ENCODE measurements around the gene NFIA. TPM values are rescaled to one million over a fixed set of nuclear protein-coding genes. Genes with fewer than 3 reads are reported as not detected.

Gene NFIA
- total RNA-seq, 8 experiments from 2014 or later, result 1.0 to 57.6 (median 9.2) TPM

GRCh38 chr1:61198554-61198953 lies 116.2 kb downstream of the NFIA start:
- 51 to 100% (median 60%) methylated on average over 1 to 8 of the region's 8 CpGs; no CpG with 5 or more reads in 3 of the 10 experiments for WGBS, 10 experiments
- peak in 5 of 8 experiments; percentile 23 to 45 (median 37) for ATAC-seq (replicated peaks in 6 of 8)
- Histone ChIP-seq H3K27ac (no peak overlapping the region), H3K4me1 (replicated peaks in 1 of 2) (peaks cover 4 to 7% of the 10 kb centered on the region in 2 donors), H3K4me3 (no peak overlapping the region)
- in situ Hi-C loops (cut with MboI; ENCODE audit: low pct_unique_long_range_greater_than_20kb in 2 of 9, low sequenced_read_pairs in 9 of 9, unreplicated experiment in 9 of 9), result no loop called here

GRCh38 chr1:61201035-61201434 lies 118.7 kb downstream of the NFIA start:
- H3K27ac ChIP-seq, result no peak overlapping the region
- no peak for ATAC-seq (replicated peaks in 6 of 8)
- H3K4me1 ChIP-seq (replicated peaks in 1 of 2), result peaks cover 4% of the 10 kb centered on the region in 2 donors
- H3K4me3 ChIP-seq, result no peak overlapping the region
- in situ Hi-C loops (cut with MboI; ENCODE audit: low pct_unique_long_range_greater_than_20kb in 2 of 9, low sequenced_read_pairs in 9 of 9, unreplicated experiment in 9 of 9), result no loop called here
- WGBS, 10 experiments, result 81 to 98% (median 94%) methylated on average over 2 to 5 of the region's 5 CpGs

- peak in 3 of 8 experiments; percentile 49 to 83 (median 80) for ATAC-seq (replicated peaks in 6 of 8)
- H3K4me1 ChIP-seq (replicated peaks in 1 of 2), result peaks cover 4% of the 10 kb centered on the region in 2 donors
- no peak overlapping the region for H3K27ac ChIP-seq
- H3K4me3 ChIP-seq, result no peak overlapping the region
- 4 to 94% (median 88%) methylated on average over 5 to 11 of the region's 11 CpGs for WGBS, 10 experiments
- in situ Hi-C loops (cut with MboI; ENCODE audit: low pct_unique_long_range_greater_than_20kb in 2 of 9, low sequenced_read_pairs in 9 of 9, unreplicated experiment in 9 of 9), result no loop called here
Observed at GRCh38 chr1:61202854-61203598, 120.7 kb downstream of the NFIA start.

- in situ Hi-C loops (cut with MboI; ENCODE audit: low pct_unique_long_range_greater_than_20kb in 2 of 9, low sequenced_read_pairs in 9 of 9, unreplicated experiment in 9 of 9), result no loop called here
- 88 to 100% (median 100%) methylated on average over 1 of the region's 1 CpG; no CpG with 5 or more reads in 3 of the 10 experiments for WGBS, 10 experiments
Observed at GRCh38 chr1:61204528-61204927, 122.2 kb downstream of the NFIA start.

GRCh38 chr1:61207416-61207815 lies 125.1 kb downstream of the NFIA start:
- WGBS, 10 experiments, result 61 to 100% (median 81%) methylated on average over 2 to 5 of the region's 5 CpGs; no CpG with 5 or more reads in 1 of the 10 experiments
- H3K4me1 ChIP-seq (replicated peaks in 1 of 2), result peaks cover 0 to 16% of the 10 kb centered on the region in 2 donors
- H3K4me3 ChIP-seq, result no peak overlapping the region
- ATAC-seq (replicated peaks in 6 of 8), result no peak
- in situ Hi-C loops (cut with MboI; ENCODE audit: low pct_unique_long_range_greater_than_20kb in 2 of 9, low sequenced_read_pairs in 9 of 9, unreplicated experiment in 9 of 9), result no loop called here
- H3K27ac ChIP-seq, result no peak overlapping the region

More at GRCh38 chr1:61204528-61204927, 122.2 kb downstream of the NFIA start:
- ATAC-seq (replicated peaks in 6 of 8), result no peak
- Histone ChIP-seq H3K27ac (no peak overlapping the region), H3K4me1 (replicated peaks in 1 of 2) (peaks cover 0 to 9% of the 10 kb centered on the region in 2 donors), H3K4me3 (no peak overlapping the region)

GRCh38 chr1:61208172-61208571 lies 125.8 kb downstream of the NFIA start:
- peak in 1 of 8 experiments; percentile 45 for ATAC-seq (replicated peaks in 6 of 8)
- in situ Hi-C loops (cut with MboI; ENCODE audit: low pct_unique_long_range_greater_than_20kb in 2 of 9, low sequenced_read_pairs in 9 of 9, unreplicated experiment in 9 of 9), result no loop called here
- H3K4me3 ChIP-seq, result no peak overlapping the region
- H3K4me1 ChIP-seq (replicated peaks in 1 of 2), result peaks cover 0 to 16% of the 10 kb centered on the region in 2 donors
- no peak overlapping the region for H3K27ac ChIP-seq

GRCh38 chr1:61208831-61209230 lies 126.5 kb downstream of the NFIA start:
- peaks cover 0 to 16% of the 10 kb centered on the region in 2 donors for H3K4me1 ChIP-seq (replicated peaks in 1 of 2)
- WGBS, 10 experiments, result 51 to 100% (median 67%) methylated on average over 1 to 2 of the region's 2 CpGs; no CpG with 5 or more reads in 2 of the 10 experiments
- ATAC-seq (replicated peaks in 6 of 8), result peak in 1 of 8 experiments; percentile 45
- no peak overlapping the region for H3K27ac ChIP-seq
- H3K4me3 ChIP-seq, result no peak overlapping the region
- in situ Hi-C loops (cut with MboI; ENCODE audit: low pct_unique_long_range_greater_than_20kb in 2 of 9, low sequenced_read_pairs in 9 of 9, unreplicated experiment in 9 of 9), result no loop called here

- Histone ChIP-seq H3K4me1 (replicated peaks in 1 of 2) (peaks cover 0 to 16% of the 10 kb centered on the region in 2 donors), H3K4me3 (no peak overlapping the region), H3K27ac (no peak overlapping the region)
- ATAC-seq (replicated peaks in 6 of 8), result peak in 4 of 8 experiments; percentile 18 to 48 (median 32)
- WGBS, 10 experiments, result 57 to 94% (median 84%) methylated on average over 1 to 3 of the region's 3 CpGs; no CpG with 5 or more reads in 1 of the 10 experiments
- in situ Hi-C loops (cut with MboI; ENCODE audit: low pct_unique_long_range_greater_than_20kb in 2 of 9, low sequenced_read_pairs in 9 of 9, unreplicated experiment in 9 of 9), result no loop called here
Observed at GRCh38 chr1:61210435-61211154, 128.2 kb downstream of the NFIA start.

GRCh38 chr1:61213245-61214011 lies 131.1 kb downstream of the NFIA start:
- H3K4me1 ChIP-seq (replicated peaks in 1 of 2), result peaks cover 0 to 11% of the 10 kb centered on the region in 2 donors
- WGBS, 10 experiments, result 89 to 100% (median 97%) methylated on average over 1 to 10 of the region's 12 CpGs; no CpG with 5 or more reads in 1 of the 10 experiments
- no peak overlapping the region for H3K4me3 ChIP-seq
- in situ Hi-C loops (cut with MboI; ENCODE audit: low pct_unique_long_range_greater_than_20kb in 2 of 9, low sequenced_read_pairs in 9 of 9, unreplicated experiment in 9 of 9), result no loop called here
- ATAC-seq (replicated peaks in 6 of 8), result no peak
- no peak overlapping the region for H3K27ac ChIP-seq

GRCh38 chr1:61215119-61215518 lies 132.8 kb downstream of the NFIA start:
- in situ Hi-C loops (cut with MboI; ENCODE audit: low pct_unique_long_range_greater_than_20kb in 2 of 9, low sequenced_read_pairs in 9 of 9, unreplicated experiment in 9 of 9), result no loop called here
- ATAC-seq (replicated peaks in 6 of 8), result no peak

GRCh38 chr1:61215676-61216289 lies 133.4 kb downstream of the NFIA start:
- Histone ChIP-seq H3K4me1 (replicated peaks in 1 of 2) (no peaks in the 10 kb centered on the region), H3K27ac (no peak overlapping the region), H3K4me3 (no peak overlapping the region)
- in situ Hi-C loops (cut with MboI; ENCODE audit: low pct_unique_long_range_greater_than_20kb in 2 of 9, low sequenced_read_pairs in 9 of 9, unreplicated experiment in 9 of 9), result no loop called here
- 62 to 96% (median 86%) methylated on average over 1 to 6 of the region's 6 CpGs for WGBS, 10 experiments
- ATAC-seq (replicated peaks in 6 of 8), result no peak

More at GRCh38 chr1:61215119-61215518, 132.8 kb downstream of the NFIA start:
- 76 to 100% (median 93%) methylated on average over 1 to 2 of the region's 2 CpGs for WGBS, 10 experiments
- no peak overlapping the region for H3K4me3 ChIP-seq
- no peak overlapping the region for H3K27ac ChIP-seq
- peaks cover 0 to 6% of the 10 kb centered on the region in 2 donors for H3K4me1 ChIP-seq (replicated peaks in 1 of 2)

GRCh38 chr1:61220536-61220935 lies 138.2 kb downstream of the NFIA start:
- H3K27ac ChIP-seq, result no peak overlapping the region
- 8 to 100% (median 83%) methylated on average over 1 to 2 of the region's 2 CpGs; no CpG with 5 or more reads in 1 of the 10 experiments for WGBS, 10 experiments
- H3K4me1 ChIP-seq (replicated peaks in 1 of 2), result peaks cover 0 to 7% of the 10 kb centered on the region in 2 donors
- ATAC-seq (replicated peaks in 6 of 8), result no peak
- in situ Hi-C loops (cut with MboI; ENCODE audit: low pct_unique_long_range_greater_than_20kb in 2 of 9, low sequenced_read_pairs in 9 of 9, unreplicated experiment in 9 of 9), result no loop called here
- no peak overlapping the region for H3K4me3 ChIP-seq

Data from motor neuron (in vitro differentiated cells).